ENCODE measurements around the gene NLGN1. TPM values are rescaled to one million over a fixed set of nuclear protein-coding genes. Genes with fewer than 3 reads are reported as not detected.

The NLGN1 gene
- total RNA-seq, 5 donors from 2014 or later (not counting 1 experiment from before 2014, with no cell fraction given): 0.18 TPM; not detected in 4

DNA sequence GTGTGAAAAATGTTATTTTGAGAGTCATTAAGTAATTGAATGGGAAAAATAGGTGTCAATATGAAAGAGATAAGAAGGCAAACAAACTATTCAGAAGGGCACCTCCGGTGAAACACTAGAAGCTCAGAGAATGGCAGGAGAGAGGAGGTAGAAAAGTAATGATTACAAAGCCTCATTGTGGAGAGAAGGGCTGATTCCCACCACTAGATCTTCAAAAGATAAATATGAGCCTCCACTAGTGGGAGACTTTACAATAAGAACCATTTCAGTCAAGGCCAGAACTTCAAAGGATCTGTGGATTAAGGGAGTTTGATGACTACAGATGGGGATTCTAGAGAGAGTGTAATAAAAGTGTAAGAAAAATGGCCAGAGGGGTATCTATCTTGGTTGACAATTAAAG lies 535.6 kb downstream of the NLGN1 start:
- ChIA-PET POLR2A (no interaction called here), CTCF (no interaction called here)
- H3K9me3 Mint-ChIP-seq: peaks cover 0 to 9% (median 5%) of the 10 kb centered on the region in 3 donors
- H3K27ac ChIP-seq (ENCODE audit: low read length): no peak overlapping the region
- H3K27ac Mint-ChIP-seq: no peak overlapping the region
- H3K4me3 ChIP-seq (ENCODE audit: control insufficient read depth in 1 of 2, extremely low read depth in 1 of 2, low read length in 1 of 2): no peak overlapping the region
- H3K27me3 ChIP-seq (replicated peaks in 1 of 2; ENCODE audit: control insufficient read depth in 2 of 2, extremely low read depth in 1 of 2, insufficient read depth in 2 of 2, low read length in 1 of 2): no peaks in the 10 kb centered on the region
- H3K4me1 ChIP-seq (ENCODE audit: control insufficient read depth in 1 of 2, extremely low read depth in 1 of 2, insufficient read depth in 2 of 2, low read length in 2 of 2): no peaks in the 10 kb centered on the region
- H3K27me3 Mint-ChIP-seq: no peaks in the 10 kb centered on the region
- DNase-seq (no peak), ATAC-seq (replicated peaks in 1 of 4) (no peak)
- WGBS (ENCODE audit: insufficient coverage): no CpG with 5 or more reads among the region's 1 CpG
- H3K4me3 Mint-ChIP-seq: no peak overlapping the region
- H3K36me3 ChIP-seq (ENCODE audit: control insufficient read depth in 2 of 2, extremely low read depth in 1 of 2, insufficient read depth in 1 of 2, low read length in 1 of 2): no peaks in the 10 kb centered on the region
- H3K9me3 ChIP-seq: no peaks in the 10 kb centered on the region
- H3K36me3 Mint-ChIP-seq: no peaks in the 10 kb centered on the region
- H3K4me1 Mint-ChIP-seq: no peaks in the 10 kb centered on the region

DNA sequence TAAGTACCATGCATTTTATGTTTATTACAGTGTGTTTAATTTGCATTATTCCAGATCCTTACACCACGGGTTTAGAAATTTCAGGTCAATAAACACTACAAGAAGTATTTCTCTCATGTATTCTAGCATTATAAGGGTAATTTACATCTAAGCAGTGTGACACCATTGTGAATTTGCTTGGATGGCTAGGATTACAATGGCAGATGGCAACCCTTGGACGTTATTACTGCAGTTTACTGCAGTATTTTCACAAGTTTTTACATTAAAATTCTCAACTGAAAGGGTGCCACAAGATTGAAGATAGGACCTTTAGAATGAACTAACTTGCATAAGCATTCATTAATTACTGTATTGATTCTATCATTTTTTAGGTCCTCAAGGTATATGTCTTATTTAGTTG lies 538.8 kb downstream of the NLGN1 start:
- ATAC-seq (replicated peaks in 1 of 4): no peak
- WGBS (ENCODE audit: insufficient coverage): no CpG with 5 or more reads among the region's 2 CpGs
- Histone ChIP-seq H3K4me3 (ENCODE audit: control insufficient read depth in 1 of 2, extremely low read depth in 1 of 2, low read length in 1 of 2) (no peak overlapping the region), H3K4me1 (ENCODE audit: control insufficient read depth in 1 of 2, extremely low read depth in 1 of 2, insufficient read depth in 2 of 2, low read length in 2 of 2) (no peaks in the 10 kb centered on the region), H3K27me3 (replicated peaks in 1 of 2; ENCODE audit: control insufficient read depth in 2 of 2, extremely low read depth in 1 of 2, insufficient read depth in 2 of 2, low read length in 1 of 2) (no peaks in the 10 kb centered on the region), H3K36me3 (ENCODE audit: control insufficient read depth in 2 of 2, extremely low read depth in 1 of 2, insufficient read depth in 1 of 2, low read length in 1 of 2) (no peaks in the 10 kb centered on the region), H3K9me3 (no peaks in the 10 kb centered on the region), H3K27ac (ENCODE audit: low read length) (no peak overlapping the region)
- peaks cover 0 to 8% (median 4%) of the 10 kb centered on the region in 3 donors for H3K9me3 Mint-ChIP-seq
- ChIA-PET CTCF (no interaction called here), POLR2A (no interaction called here)
- H3K4me1 Mint-ChIP-seq: no peaks in the 10 kb centered on the region
- no peak overlapping the region for H3K27ac Mint-ChIP-seq
- DNase-seq: no peak
- H3K36me3 Mint-ChIP-seq: no peaks in the 10 kb centered on the region
- H3K4me3 Mint-ChIP-seq: no peak overlapping the region
- H3K27me3 Mint-ChIP-seq: no peaks in the 10 kb centered on the region

DNA sequence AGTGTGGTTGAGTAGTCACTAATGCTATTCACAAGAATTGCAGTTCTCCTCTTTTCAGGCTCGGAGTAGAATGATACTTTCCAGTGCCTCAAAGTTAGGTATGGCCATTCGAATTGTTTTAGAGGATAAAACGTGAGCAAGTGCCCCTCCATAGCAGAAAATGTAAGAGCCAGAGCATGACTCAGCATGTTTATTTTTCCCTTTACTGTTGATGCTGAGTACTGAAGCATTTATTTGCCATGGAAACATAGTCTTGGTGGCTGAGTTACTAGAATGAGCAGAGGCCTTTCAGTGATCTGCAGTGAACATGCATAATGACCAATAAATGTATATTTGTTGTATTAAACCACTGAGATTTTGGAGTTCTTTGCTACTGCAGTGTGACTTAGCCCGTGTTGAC lies 540.6 kb downstream of the NLGN1 start:
- H3K4me1 Mint-ChIP-seq: no peaks in the 10 kb centered on the region
- 24% methylated on average over 2 of the region's 4 CpGs for WGBS (ENCODE audit: insufficient coverage)

DNA sequence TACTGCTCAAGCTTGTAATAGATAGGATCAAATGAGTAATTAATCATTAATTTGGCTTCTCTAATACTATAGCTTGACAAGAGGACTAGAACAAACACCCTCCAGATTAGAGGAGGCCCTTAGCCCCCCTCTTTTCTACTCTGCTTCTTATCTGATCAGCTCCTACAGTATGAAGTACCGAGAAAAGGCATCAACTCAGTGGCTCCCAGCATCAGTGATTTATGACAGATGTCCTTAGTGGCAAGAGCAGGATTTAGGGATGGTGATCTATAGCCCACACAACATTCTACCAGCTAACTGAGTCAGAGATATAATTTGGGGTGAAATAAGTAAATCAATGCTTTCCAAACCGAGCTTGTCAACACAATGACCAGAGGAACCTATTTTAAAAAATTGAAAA lies 541.1 kb downstream of the NLGN1 start:
- no peak overlapping the region for H3K27ac Mint-ChIP-seq
- ATAC-seq (replicated peaks in 1 of 4) (no peak), DNase-seq (no peak)
- no peak overlapping the region for H3K4me3 Mint-ChIP-seq
- POLR2A ChIA-PET: interaction anchor here in 1 of 2 donors (0.6 kb wide), 1 partner anchor 14 kb away, joined by 3 read pairs; no protein-coding TSS in a partner anchor
- H3K36me3 Mint-ChIP-seq: no peaks in the 10 kb centered on the region
- H3K27me3 Mint-ChIP-seq: no peaks in the 10 kb centered on the region
- no peaks in the 10 kb centered on the region for H3K9me3 ChIP-seq
- H3K36me3 ChIP-seq (ENCODE audit: control insufficient read depth in 2 of 2, extremely low read depth in 1 of 2, insufficient read depth in 1 of 2, low read length in 1 of 2): no peaks in the 10 kb centered on the region
- H3K4me3 ChIP-seq (ENCODE audit: control insufficient read depth in 1 of 2, extremely low read depth in 1 of 2, low read length in 1 of 2): no peak overlapping the region
- WGBS (ENCODE audit: insufficient coverage): no CpG with 5 or more reads among the region's 2 CpGs
- CTCF ChIA-PET: no interaction called here
- H3K27me3 ChIP-seq (replicated peaks in 1 of 2; ENCODE audit: control insufficient read depth in 2 of 2, extremely low read depth in 1 of 2, insufficient read depth in 2 of 2, low read length in 1 of 2): no peaks in the 10 kb centered on the region
- no peaks in the 10 kb centered on the region for H3K4me1 ChIP-seq (ENCODE audit: control insufficient read depth in 1 of 2, extremely low read depth in 1 of 2, insufficient read depth in 2 of 2, low read length in 2 of 2)
- H3K27ac ChIP-seq (ENCODE audit: low read length): no peak overlapping the region
- no peaks in the 10 kb centered on the region for H3K4me1 Mint-ChIP-seq
- H3K9me3 Mint-ChIP-seq: peaks cover 0 to 4% (median 0%) of the 10 kb centered on the region in 3 donors

More for the DNA sequence above, 540.6 kb downstream of the NLGN1 start:
- no peak overlapping the region for H3K4me3 ChIP-seq (ENCODE audit: control insufficient read depth in 1 of 2, extremely low read depth in 1 of 2, low read length in 1 of 2)
- no peak overlapping the region for H3K27ac Mint-ChIP-seq
- ATAC-seq (replicated peaks in 1 of 4) (no peak), DNase-seq (no peak)
- no peaks in the 10 kb centered on the region for H3K27me3 Mint-ChIP-seq
- no peak overlapping the region for H3K27ac ChIP-seq (ENCODE audit: low read length)
- no peak overlapping the region for H3K4me3 Mint-ChIP-seq
- CTCF ChIA-PET: no interaction called here
- H3K36me3 Mint-ChIP-seq: no peaks in the 10 kb centered on the region
- no peaks in the 10 kb centered on the region for H3K4me1 ChIP-seq (ENCODE audit: control insufficient read depth in 1 of 2, extremely low read depth in 1 of 2, insufficient read depth in 2 of 2, low read length in 2 of 2)
- H3K9me3 Mint-ChIP-seq: peaks cover 0 to 4% (median 0%) of the 10 kb centered on the region in 3 donors
- H3K9me3 ChIP-seq: no peaks in the 10 kb centered on the region
- no peaks in the 10 kb centered on the region for H3K36me3 ChIP-seq (ENCODE audit: control insufficient read depth in 2 of 2, extremely low read depth in 1 of 2, insufficient read depth in 1 of 2, low read length in 1 of 2)
- no peaks in the 10 kb centered on the region for H3K27me3 ChIP-seq (replicated peaks in 1 of 2; ENCODE audit: control insufficient read depth in 2 of 2, extremely low read depth in 1 of 2, insufficient read depth in 2 of 2, low read length in 1 of 2)
- POLR2A ChIA-PET: interaction anchor here in 1 of 2 donors (0.6 kb wide), 1 partner anchor 15 kb away, joined by 3 read pairs; no protein-coding TSS in a partner anchor

DNA sequence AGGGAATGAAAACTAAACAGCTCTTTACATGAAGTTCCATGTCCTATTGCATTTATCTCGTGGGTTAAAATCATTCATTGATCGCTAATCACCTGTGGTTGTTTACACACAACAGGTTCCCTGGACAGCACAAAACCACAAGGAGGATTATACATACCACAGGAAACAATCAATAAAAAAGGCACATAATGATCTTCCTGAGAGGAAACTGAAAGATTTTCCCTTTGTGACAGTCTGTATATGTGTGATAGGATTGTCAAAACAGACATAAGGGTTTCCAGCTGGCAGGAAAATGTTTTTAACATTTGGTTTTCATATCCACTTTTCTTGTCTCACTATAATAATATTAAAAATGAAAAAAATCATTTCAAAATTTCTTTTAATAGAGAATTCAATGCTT lies 541.8 kb downstream of the NLGN1 start:
- CTCF ChIA-PET: no interaction called here
- H3K27ac ChIP-seq (ENCODE audit: low read length): no peak overlapping the region
- no peaks in the 10 kb centered on the region for H3K27me3 ChIP-seq (replicated peaks in 1 of 2; ENCODE audit: control insufficient read depth in 2 of 2, extremely low read depth in 1 of 2, insufficient read depth in 2 of 2, low read length in 1 of 2)
- H3K36me3 Mint-ChIP-seq: no peaks in the 10 kb centered on the region
- H3K9me3 ChIP-seq: no peaks in the 10 kb centered on the region
- H3K36me3 ChIP-seq (ENCODE audit: control insufficient read depth in 2 of 2, extremely low read depth in 1 of 2, insufficient read depth in 1 of 2, low read length in 1 of 2): no peaks in the 10 kb centered on the region
- no peak overlapping the region for H3K4me3 ChIP-seq (ENCODE audit: control insufficient read depth in 1 of 2, extremely low read depth in 1 of 2, low read length in 1 of 2)
- no peaks in the 10 kb centered on the region for H3K4me1 Mint-ChIP-seq
- no peak for ATAC-seq (replicated peaks in 1 of 4)
- 80% methylated on average over 1 of the region's 2 CpGs for WGBS (ENCODE audit: insufficient coverage)
- peaks cover 0 to 4% (median 0%) of the 10 kb centered on the region in 3 donors for H3K9me3 Mint-ChIP-seq
- no peaks in the 10 kb centered on the region for H3K27me3 Mint-ChIP-seq
- no peaks in the 10 kb centered on the region for H3K4me1 ChIP-seq (ENCODE audit: control insufficient read depth in 1 of 2, extremely low read depth in 1 of 2, insufficient read depth in 2 of 2, low read length in 2 of 2)
- H3K27ac Mint-ChIP-seq: no peak overlapping the region
- POLR2A ChIA-PET: no interaction called here
- DNase-seq: no peak
- H3K4me3 Mint-ChIP-seq: no peak overlapping the region

DNA sequence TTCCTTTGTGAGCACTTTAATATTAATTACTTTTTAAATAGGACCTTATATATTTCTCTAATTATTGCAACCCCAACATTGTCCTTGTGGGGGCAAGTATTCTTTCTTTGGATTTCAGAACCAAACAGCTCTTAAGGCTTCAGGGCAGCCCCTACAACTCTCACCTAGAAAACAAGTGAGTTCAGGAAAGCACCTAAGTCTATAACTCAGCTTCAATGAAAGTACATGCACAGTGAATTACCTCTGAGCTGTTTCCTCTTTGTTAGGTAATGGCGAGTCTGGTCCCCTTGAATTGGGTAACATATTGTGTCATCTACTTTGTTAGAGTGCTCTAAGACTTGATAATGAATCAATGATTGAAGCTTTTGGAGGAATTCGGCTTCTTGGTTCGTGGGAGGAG lies 545.7 kb downstream of the NLGN1 start:
- no peaks in the 10 kb centered on the region for H3K4me1 ChIP-seq (ENCODE audit: control insufficient read depth in 1 of 2, extremely low read depth in 1 of 2, insufficient read depth in 2 of 2, low read length in 2 of 2)
- no peak overlapping the region for H3K4me3 ChIP-seq (ENCODE audit: control insufficient read depth in 1 of 2, extremely low read depth in 1 of 2, low read length in 1 of 2)
- Mint-ChIP-seq H3K4me1 (no peaks in the 10 kb centered on the region), H3K9me3 (peaks cover 0 to 4% (median 0%) of the 10 kb centered on the region in 3 donors), H3K27ac (no peak overlapping the region), H3K27me3 (no peaks in the 10 kb centered on the region), H3K36me3 (no peaks in the 10 kb centered on the region), H3K4me3 (no peak overlapping the region)
- no peaks in the 10 kb centered on the region for H3K36me3 ChIP-seq (ENCODE audit: control insufficient read depth in 2 of 2, extremely low read depth in 1 of 2, insufficient read depth in 1 of 2, low read length in 1 of 2)
- DNase-seq (no peak), ATAC-seq (replicated peaks in 1 of 4) (no peak)
- CTCF ChIA-PET: no interaction called here
- no CpG with 5 or more reads among the region's 3 CpGs for WGBS (ENCODE audit: insufficient coverage)
- H3K9me3 ChIP-seq: no peaks in the 10 kb centered on the region
- no peaks in the 10 kb centered on the region for H3K27me3 ChIP-seq (replicated peaks in 1 of 2; ENCODE audit: control insufficient read depth in 2 of 2, extremely low read depth in 1 of 2, insufficient read depth in 2 of 2, low read length in 1 of 2)
- POLR2A ChIA-PET: no interaction called here
- no peak overlapping the region for H3K27ac ChIP-seq (ENCODE audit: low read length)

DNA sequence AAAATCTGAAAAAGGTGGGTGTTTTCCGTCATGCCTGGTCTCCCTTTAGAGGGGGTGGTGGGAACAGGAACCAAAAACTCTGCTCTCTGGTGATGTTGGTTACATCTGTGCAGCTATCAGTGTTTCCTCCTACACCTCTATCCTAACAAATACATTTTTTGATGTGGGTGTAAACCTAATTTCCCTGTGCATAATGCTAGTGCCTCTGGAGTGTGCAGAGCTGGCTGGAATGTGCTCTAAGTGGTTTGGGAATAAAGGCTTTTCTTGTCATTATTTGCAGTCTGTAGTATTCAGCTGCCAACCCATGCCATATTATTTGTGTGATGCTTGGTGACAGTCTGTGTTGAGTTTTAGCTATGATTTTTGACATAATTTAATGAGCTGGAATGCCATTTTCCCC lies 547.6 kb downstream of the NLGN1 start:
- no peak overlapping the region for H3K4me3 ChIP-seq (ENCODE audit: control insufficient read depth in 1 of 2, extremely low read depth in 1 of 2, low read length in 1 of 2)
- H3K4me1 ChIP-seq (ENCODE audit: control insufficient read depth in 1 of 2, extremely low read depth in 1 of 2, insufficient read depth in 2 of 2, low read length in 2 of 2): no peaks in the 10 kb centered on the region
- H3K36me3 Mint-ChIP-seq: no peaks in the 10 kb centered on the region
- no peaks in the 10 kb centered on the region for H3K4me1 Mint-ChIP-seq
- H3K27me3 ChIP-seq (replicated peaks in 1 of 2; ENCODE audit: control insufficient read depth in 2 of 2, extremely low read depth in 1 of 2, insufficient read depth in 2 of 2, low read length in 1 of 2): no peaks in the 10 kb centered on the region
- no peak overlapping the region for H3K27ac ChIP-seq (ENCODE audit: low read length)
- no peaks in the 10 kb centered on the region for H3K27me3 Mint-ChIP-seq
- WGBS (ENCODE audit: insufficient coverage): no CpG with 5 or more reads among the region's 1 CpG
- no peak overlapping the region for H3K4me3 Mint-ChIP-seq
- CTCF ChIA-PET: no interaction called here
- POLR2A ChIA-PET: no interaction called here
- DNase-seq (no peak), ATAC-seq (replicated peaks in 1 of 4) (no peak)
- no peaks in the 10 kb centered on the region for H3K9me3 ChIP-seq
- no peak overlapping the region for H3K27ac Mint-ChIP-seq
- no peaks in the 10 kb centered on the region for H3K36me3 ChIP-seq (ENCODE audit: control insufficient read depth in 2 of 2, extremely low read depth in 1 of 2, insufficient read depth in 1 of 2, low read length in 1 of 2)
- H3K9me3 Mint-ChIP-seq: peaks cover 0 to 4% (median 0%) of the 10 kb centered on the region in 3 donors

Data from T-cell (primary cell).